HG03139 (cell line): Measurements from ENCODE around the gene PLXNA2.

ENCODE experiments used
- ATAC-seq: cut with Tn5 transposase; IDR thresholded peaks from one replicate; pipeline ENCODE4 v1.9.1; 2021; ENCODE audit not compliant: unreplicated experiment

PLXNA2 gene

GRCh38 chr1:208078752-208079151 lies 165.4 kb downstream of the PLXNA2 start:
- no peak for ATAC-seq

- ATAC-seq, result no peak
Observed at GRCh38 chr1:208077232-208078075, 166.7 kb downstream of the PLXNA2 start.

- no peak for ATAC-seq
Observed at GRCh38 chr1:208074353-208074752, 169.8 kb downstream of the PLXNA2 start.

- no peak for ATAC-seq
Observed at GRCh38 chr1:208071435-208072031, 172.7 kb downstream of the PLXNA2 start.

GRCh38 chr1:208069908-208070307 lies 174.3 kb downstream of the PLXNA2 start:
- ATAC-seq, result no peak

- no peak for ATAC-seq
Observed at GRCh38 chr1:208069317-208069716, 174.9 kb downstream of the PLXNA2 start.

GRCh38 chr1:208068908-208069307 lies 175.3 kb downstream of the PLXNA2 start:
- ATAC-seq, result no peak

- ATAC-seq, result no peak
Observed at GRCh38 chr1:208068407-208068806, 175.8 kb downstream of the PLXNA2 start.

GRCh38 chr1:208066583-208066982 lies 177.6 kb downstream of the PLXNA2 start:
- ATAC-seq, result no peak

- ATAC-seq, result no peak
Observed at GRCh38 chr1:208065862-208066261, 178.3 kb downstream of the PLXNA2 start.

- ATAC-seq, result no peak
Observed at GRCh38 chr1:208061632-208062031, 182.6 kb downstream of the PLXNA2 start.

GRCh38 chr1:208061118-208061517 lies 183.1 kb downstream of the PLXNA2 start:
- ATAC-seq, result no peak

- no peak for ATAC-seq
Observed at GRCh38 chr1:208060215-208060869, 183.8 kb downstream of the PLXNA2 start.

- ATAC-seq, result no peak
Observed at GRCh38 chr1:208059409-208060001, 184.7 kb downstream of the PLXNA2 start.

GRCh38 chr1:208058756-208059155 lies 185.4 kb downstream of the PLXNA2 start:
- no peak for ATAC-seq

GRCh38 chr1:208058267-208058666 lies 185.9 kb downstream of the PLXNA2 start:
- ATAC-seq, result no peak

GRCh38 chr1:208057056-208057455 lies 187.1 kb downstream of the PLXNA2 start:
- ATAC-seq, result no peak

GRCh38 chr1:208055535-208055934 lies 188.6 kb downstream of the PLXNA2 start:
- ATAC-seq, result no peak

GRCh38 chr1:208054911-208055379 lies 189.2 kb downstream of the PLXNA2 start:
- ATAC-seq, result no peak

GRCh38 chr1:208054485-208054884 lies 189.7 kb downstream of the PLXNA2 start:
- ATAC-seq, result no peak

- ATAC-seq, result no peak
Observed at GRCh38 chr1:208053661-208054060, 190.5 kb downstream of the PLXNA2 start.
